Liver (tissue), 9 donors: ENCODE results near the gene STK39. TPM values are rescaled to one million over a fixed set of nuclear protein-coding genes. Genes with fewer than 3 reads are reported as not detected.

Source experiments
- DNase-seq: peaks from one replicate; pipeline ENCODE4 v3.0.0-alpha.2; 2017; ENCODE audit warnings: low spot score
- H3K27ac ChIP-seq, 2 donors: one replicate each; pipeline ENCODE4 v1.7.0; 2013; ENCODE audit warnings: inconsistent platforms in 2 of 2, low read length in 2 of 2, control low read depth in 1 of 2, low read depth in 1 of 2, mild to moderate bottlenecking in 1 of 2
- H3K27me3 ChIP-seq, 4 donors: one replicate each; pipeline versions ENCODE4 v1.6.1 to v1.7.0; 2013; ENCODE audit warnings: low read length in 3 of 4, inconsistent platforms in 1 of 4, mild to moderate bottlenecking in 1 of 4, moderate library complexity in 1 of 4; ENCODE audit not compliant: control insufficient read depth in 4 of 4, insufficient read depth in 4 of 4
- H3K36me3 ChIP-seq, 4 donors: one replicate each; pipeline versions ENCODE4 v1.6.1 to v1.7.0; 2013; ENCODE audit warnings: low read length in 3 of 4, mild to moderate bottlenecking in 3 of 4, low read depth in 1 of 4, moderate library complexity in 1 of 4; ENCODE audit not compliant: control insufficient read depth in 4 of 4, insufficient read depth in 3 of 4
- H3K4me1 ChIP-seq, 4 donors: one replicate each; pipeline versions ENCODE4 v1.6.1 to v1.7.0; 2013; ENCODE audit warnings: low read length in 3 of 4, mild to moderate bottlenecking in 3 of 4, moderate library complexity in 1 of 4; ENCODE audit not compliant: control insufficient read depth in 4 of 4, insufficient read depth in 4 of 4
- H3K4me3 ChIP-seq, 3 donors: one replicate each; pipeline versions ENCODE4 v1.6.1 to v1.7.0; 2013; ENCODE audit warnings: low read length in 3 of 3, control low read depth in 1 of 3, low read depth in 1 of 3, mild to moderate bottlenecking in 1 of 3
- H3K9ac ChIP-seq, 2 donors: one replicate each; pipeline ENCODE4 v1.7.0; 2013; ENCODE audit warnings: low read length in 2 of 2, mild to moderate bottlenecking in 2 of 2, moderate library complexity in 2 of 2, control low read depth in 1 of 2, low read depth in 1 of 2
- H3K9me3 ChIP-seq, 4 donors: one replicate each; pipeline versions ENCODE4 v1.6.1 to v1.7.0; 2013; ENCODE audit warnings: low read length in 3 of 4; ENCODE audit not compliant: control insufficient read depth in 4 of 4
- EGR1 ChIP-seq, 2 donors: IDR thresholded peaks; 2 replicates each; pipeline ENCODE4 v1.6.1; 2016 to 2018; ENCODE audit warnings: antibody characterized with exemption in 2 of 2, low read depth in 2 of 2
- FOXA1 ChIP-seq: IDR thresholded peaks from 2 replicates; pipeline ENCODE4 v1.6.1; 2016; ENCODE audit warnings: antibody characterized with exemption
- GABPA ChIP-seq, 2 donors: IDR thresholded peaks in 1 of 2; conservative IDR thresholded peaks in 1 of 2; 2 replicates each; pipeline ENCODE4 v1.6.1; 2016; ENCODE audit warnings: antibody characterized with exemption in 2 of 2, mild to moderate bottlenecking in 1 of 2, moderate library complexity in 1 of 2
- HNF4A ChIP-seq, 2 donors: conservative IDR thresholded peaks; 2 replicates each; pipeline ENCODE4 v1.6.1; 2016; ENCODE audit warnings: antibody characterized with exemption in 2 of 2, mild to moderate bottlenecking in 2 of 2
- HNF4G ChIP-seq: IDR thresholded peaks from 2 replicates; pipeline ENCODE4 v1.6.1; 2016; ENCODE audit warnings: antibody characterized with exemption
- JUND ChIP-seq, 2 donors: IDR thresholded peaks; 2 replicates each; pipeline ENCODE4 v1.6.1; 2016; ENCODE audit warnings: antibody characterized with exemption in 2 of 2
- NR2F2 ChIP-seq: IDR thresholded peaks from 2 replicates; pipeline ENCODE4 v1.6.1; 2016; ENCODE audit warnings: antibody characterized with exemption
- RAD21 ChIP-seq, 2 donors: IDR thresholded peaks; 2 replicates each; pipeline ENCODE4 v1.6.1; 2016; ENCODE audit warnings: antibody characterized with exemption in 2 of 2, mild to moderate bottlenecking in 2 of 2
- RXRA ChIP-seq, 2 donors: IDR thresholded peaks; 2 replicates each; pipeline ENCODE4 v1.6.1; 2017 to 2018; ENCODE audit warnings: antibody characterized with exemption in 2 of 2, mild to moderate bottlenecking in 1 of 2
- TAF1 ChIP-seq: conservative IDR thresholded peaks from 2 replicates; pipeline ENCODE4 v1.6.1; 2016; ENCODE audit warnings: antibody characterized with exemption, mild to moderate bottlenecking
- WGBS: extraction: QIAGEN DNeasy Blood & Tissue Kit; methylation state at CpG from one replicate; pipeline ENCODE4 v1.1.7; 2013; 5-methylcytosine and 5-hydroxymethylcytosine counted together
- polyA plus RNA-seq, 2 donors: library from polyadenylated mRNA; stranded (reverse) in 1 of 2; unstranded in 1 of 2; fragments of 200-250 nt in 1 of 2; fragments of >200 nt in 1 of 2; fragmentation: Nextera tagmentation in 1 of 2; extraction: Ambion mirVana in 1 of 2; gene quantifications; one replicate each; pipeline versions ENCODE4 v1.2.1 to v1.2.3, GENCODE V29; 2013 to 2015
- total RNA-seq, 2 donors: library from RNA; depleted of rRNA; stranded (reverse); fragments of >200 nt; gene quantifications; one replicate each; pipeline ENCODE4 v1.2.3, GENCODE V29; 2014
- TF ChIP-seq, protein P1 (sequence below): IDR thresholded peaks from 2 replicates; pipeline ENCODE4 v1.6.1; 2016; ENCODE audit warnings: antibody characterized with exemption
- TF ChIP-seq, protein P2 (sequence below): IDR thresholded peaks from 2 replicates; pipeline ENCODE4 v1.6.1; 2016; ENCODE audit warnings: antibody characterized with exemption
- TF ChIP-seq, protein P3 (sequence below): fragments of 150-350 bp; IDR thresholded peaks from 2 replicates; pipeline ENCODE4 v1.5.1; 2017; ENCODE audit warnings: improper control_type of control experiment, low read depth, low read length; ENCODE audit not compliant: missing input control
- TF ChIP-seq, protein P4 (sequence below): IDR thresholded peaks from 2 replicates; pipeline ENCODE4 v1.6.1; 2016; ENCODE audit warnings: antibody characterized with exemption, mild to moderate bottlenecking
- TF ChIP-seq, protein P5 (sequence below): IDR thresholded peaks from 2 replicates; pipeline ENCODE4 v1.6.1; 2016; ENCODE audit warnings: antibody characterized with exemption
- donor health status: healthy.
- donor health status: healthy.
- donor health status: healthy.
- donor health status: healthy.
- donor health status: healthy.

The STK39 gene
- total and polyA plus RNA-seq, 4 donors, result 0.29 to 1.8 (median 0.73) TPM

DNA sequence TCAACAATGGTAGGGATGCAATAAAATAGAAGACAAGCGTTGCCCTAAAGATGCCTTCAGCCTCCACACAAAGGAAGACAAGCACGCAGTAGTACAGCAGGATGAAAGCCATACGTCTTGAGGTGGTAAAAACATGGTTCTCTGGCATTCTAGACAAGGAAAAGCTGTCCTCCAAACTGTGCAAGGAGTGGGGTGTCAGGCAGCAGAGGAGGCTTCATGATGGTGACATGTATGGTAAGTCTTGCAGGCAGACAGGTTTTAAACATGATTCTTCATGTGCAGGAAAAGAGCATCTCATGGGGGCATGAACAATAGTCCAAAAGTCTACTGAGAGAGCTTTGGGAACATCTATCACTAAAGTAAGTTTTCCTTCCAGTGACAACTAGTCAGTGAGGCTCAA, 241.8 kb downstream of the STK39 start:
- no peak for DNase-seq
- 93% methylated on average over 3 of the region's 3 CpGs for WGBS
- H3K4me1 ChIP-seq, result no peaks in the 10 kb centered on the region
- H3K4me3 ChIP-seq, result no peak overlapping the region
- TF ChIP-seq, protein P1, sequence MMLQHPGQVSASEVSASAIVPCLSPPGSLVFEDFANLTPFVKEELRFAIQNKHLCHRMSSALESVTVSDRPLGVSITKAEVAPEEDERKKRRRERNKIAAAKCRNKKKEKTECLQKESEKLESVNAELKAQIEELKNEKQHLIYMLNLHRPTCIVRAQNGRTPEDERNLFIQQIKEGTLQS, result no peak
- TF ChIP-seq, protein P2, sequence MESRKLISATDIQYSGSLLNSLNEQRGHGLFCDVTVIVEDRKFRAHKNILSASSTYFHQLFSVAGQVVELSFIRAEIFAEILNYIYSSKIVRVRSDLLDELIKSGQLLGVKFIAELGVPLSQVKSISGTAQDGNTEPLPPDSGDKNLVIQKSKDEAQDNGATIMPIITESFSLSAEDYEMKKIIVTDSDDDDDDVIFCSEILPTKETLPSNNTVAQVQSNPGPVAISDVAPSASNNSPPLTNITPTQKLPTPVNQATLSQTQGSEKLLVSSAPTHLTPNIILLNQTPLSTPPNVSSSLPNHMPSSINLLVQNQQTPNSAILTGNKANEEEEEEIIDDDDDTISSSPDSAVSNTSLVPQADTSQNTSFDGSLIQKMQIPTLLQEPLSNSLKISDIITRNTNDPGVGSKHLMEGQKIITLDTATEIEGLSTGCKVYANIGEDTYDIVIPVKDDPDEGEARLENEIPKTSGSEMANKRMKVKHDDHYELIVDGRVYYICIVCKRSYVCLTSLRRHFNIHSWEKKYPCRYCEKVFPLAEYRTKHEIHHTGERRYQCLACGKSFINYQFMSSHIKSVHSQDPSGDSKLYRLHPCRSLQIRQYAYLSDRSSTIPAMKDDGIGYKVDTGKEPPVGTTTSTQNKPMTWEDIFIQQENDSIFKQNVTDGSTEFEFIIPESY, result no peak
- TF ChIP-seq NR2F2, result no peak
- H3K27me3 ChIP-seq, result no peaks in the 10 kb centered on the region
- no peaks in the 10 kb centered on the region for H3K9me3 ChIP-seq
- no peaks in the 10 kb centered on the region for H3K36me3 ChIP-seq
- no peak overlapping the region for H3K9ac ChIP-seq
- no peak overlapping the region for H3K27ac ChIP-seq

DNA sequence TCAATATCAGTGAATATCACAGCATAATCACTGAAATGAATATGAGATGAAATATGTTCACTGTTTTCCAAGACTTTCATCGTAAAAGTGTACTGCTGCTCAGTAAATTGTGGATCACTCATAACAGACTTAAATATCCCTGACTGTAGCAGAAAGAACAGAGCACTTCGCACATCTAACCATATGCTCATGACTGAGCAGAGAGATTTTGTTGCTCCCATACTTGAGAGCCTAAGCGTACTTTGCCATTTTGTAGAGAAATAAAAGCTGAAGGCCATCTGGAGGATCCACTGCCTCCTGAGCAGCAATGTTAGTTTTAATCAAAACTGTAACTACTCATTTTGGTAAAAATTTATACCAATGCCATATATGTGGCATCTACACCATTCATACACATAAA, 243.5 kb downstream of the STK39 start:
- TF ChIP-seq FOXA1, result no peak
- TF ChIP-seq, protein P1, result no peak
- no peak for TF ChIP-seq RXRA (IDR thresholded peaks at IDR 0.05)
- TF ChIP-seq, protein P3, sequence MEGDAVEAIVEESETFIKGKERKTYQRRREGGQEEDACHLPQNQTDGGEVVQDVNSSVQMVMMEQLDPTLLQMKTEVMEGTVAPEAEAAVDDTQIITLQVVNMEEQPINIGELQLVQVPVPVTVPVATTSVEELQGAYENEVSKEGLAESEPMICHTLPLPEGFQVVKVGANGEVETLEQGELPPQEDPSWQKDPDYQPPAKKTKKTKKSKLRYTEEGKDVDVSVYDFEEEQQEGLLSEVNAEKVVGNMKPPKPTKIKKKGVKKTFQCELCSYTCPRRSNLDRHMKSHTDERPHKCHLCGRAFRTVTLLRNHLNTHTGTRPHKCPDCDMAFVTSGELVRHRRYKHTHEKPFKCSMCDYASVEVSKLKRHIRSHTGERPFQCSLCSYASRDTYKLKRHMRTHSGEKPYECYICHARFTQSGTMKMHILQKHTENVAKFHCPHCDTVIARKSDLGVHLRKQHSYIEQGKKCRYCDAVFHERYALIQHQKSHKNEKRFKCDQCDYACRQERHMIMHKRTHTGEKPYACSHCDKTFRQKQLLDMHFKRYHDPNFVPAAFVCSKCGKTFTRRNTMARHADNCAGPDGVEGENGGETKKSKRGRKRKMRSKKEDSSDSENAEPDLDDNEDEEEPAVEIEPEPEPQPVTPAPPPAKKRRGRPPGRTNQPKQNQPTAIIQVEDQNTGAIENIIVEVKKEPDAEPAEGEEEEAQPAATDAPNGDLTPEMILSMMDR, result no peak
- TF ChIP-seq HNF4G, result no peak
- TF ChIP-seq, protein P4, sequence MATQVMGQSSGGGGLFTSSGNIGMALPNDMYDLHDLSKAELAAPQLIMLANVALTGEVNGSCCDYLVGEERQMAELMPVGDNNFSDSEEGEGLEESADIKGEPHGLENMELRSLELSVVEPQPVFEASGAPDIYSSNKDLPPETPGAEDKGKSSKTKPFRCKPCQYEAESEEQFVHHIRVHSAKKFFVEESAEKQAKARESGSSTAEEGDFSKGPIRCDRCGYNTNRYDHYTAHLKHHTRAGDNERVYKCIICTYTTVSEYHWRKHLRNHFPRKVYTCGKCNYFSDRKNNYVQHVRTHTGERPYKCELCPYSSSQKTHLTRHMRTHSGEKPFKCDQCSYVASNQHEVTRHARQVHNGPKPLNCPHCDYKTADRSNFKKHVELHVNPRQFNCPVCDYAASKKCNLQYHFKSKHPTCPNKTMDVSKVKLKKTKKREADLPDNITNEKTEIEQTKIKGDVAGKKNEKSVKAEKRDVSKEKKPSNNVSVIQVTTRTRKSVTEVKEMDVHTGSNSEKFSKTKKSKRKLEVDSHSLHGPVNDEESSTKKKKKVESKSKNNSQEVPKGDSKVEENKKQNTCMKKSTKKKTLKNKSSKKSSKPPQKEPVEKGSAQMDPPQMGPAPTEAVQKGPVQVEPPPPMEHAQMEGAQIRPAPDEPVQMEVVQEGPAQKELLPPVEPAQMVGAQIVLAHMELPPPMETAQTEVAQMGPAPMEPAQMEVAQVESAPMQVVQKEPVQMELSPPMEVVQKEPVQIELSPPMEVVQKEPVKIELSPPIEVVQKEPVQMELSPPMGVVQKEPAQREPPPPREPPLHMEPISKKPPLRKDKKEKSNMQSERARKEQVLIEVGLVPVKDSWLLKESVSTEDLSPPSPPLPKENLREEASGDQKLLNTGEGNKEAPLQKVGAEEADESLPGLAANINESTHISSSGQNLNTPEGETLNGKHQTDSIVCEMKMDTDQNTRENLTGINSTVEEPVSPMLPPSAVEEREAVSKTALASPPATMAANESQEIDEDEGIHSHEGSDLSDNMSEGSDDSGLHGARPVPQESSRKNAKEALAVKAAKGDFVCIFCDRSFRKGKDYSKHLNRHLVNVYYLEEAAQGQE, result no peak
- no peak for TF ChIP-seq GABPA (IDR thresholded peaks at IDR 0.05 in 1 of 2, conservative IDR thresholded peaks at IDR 0.05 in 1 of 2)
- no peak for TF ChIP-seq RAD21 (IDR thresholded peaks at IDR 0.05)
- TF ChIP-seq EGR1 (IDR thresholded peaks at IDR 0.05; ENCODE audit: low read depth in 2 of 2), result no peak
- TF ChIP-seq HNF4A (conservative IDR thresholded peaks at IDR 0.05), result no peak
- no peak for TF ChIP-seq JUND (IDR thresholded peaks at IDR 0.05)
- TF ChIP-seq TAF1, result no peak
- TF ChIP-seq NR2F2, result no peak
- TF ChIP-seq, protein P2, result no peak
- TF ChIP-seq, protein P5, sequence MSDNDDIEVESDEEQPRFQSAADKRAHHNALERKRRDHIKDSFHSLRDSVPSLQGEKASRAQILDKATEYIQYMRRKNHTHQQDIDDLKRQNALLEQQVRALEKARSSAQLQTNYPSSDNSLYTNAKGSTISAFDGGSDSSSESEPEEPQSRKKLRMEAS, result no peak
- Histone ChIP-seq H3K27me3 (no peaks in the 10 kb centered on the region), H3K4me3 (no peak overlapping the region), H3K27ac (no peak overlapping the region), H3K4me1 (no peaks in the 10 kb centered on the region), H3K36me3 (no peaks in the 10 kb centered on the region), H3K9ac (no peak overlapping the region), H3K9me3 (no peaks in the 10 kb centered on the region)
- DNase-seq, result no peak
- WGBS, result 96% methylated on average over 3 of the region's 3 CpGs
